Activated T-cell treated with anti-CD3 and anti-CD28 coated beads, Interleukin-2, amount 50 U/mL, for 24 hours (primary cell): ENCODE data around the gene SHE.
A peak's percentile ranks its signal among the peaks of the same experiment; 100 is the strongest.

Experiments used
- DNase-seq: peaks from one replicate; pipeline ENCODE4 v3.0.0-alpha.2; 2020
- H3K27ac Mint-ChIP-seq: 2 replicates; pipeline ENCODE4 v1.8.0; 2020; ENCODE audit warnings: mild to moderate bottlenecking, mixed read lengths
- H3K27me3 Mint-ChIP-seq: 2 replicates; pipeline ENCODE4 v1.8.0; 2020; ENCODE audit warnings: mixed read lengths
- H3K36me3 Mint-ChIP-seq: 2 replicates; pipeline ENCODE4 v1.8.0; 2020; ENCODE audit warnings: low read depth, mixed read lengths
- H3K4me1 Mint-ChIP-seq: 2 replicates; pipeline ENCODE4 v1.8.0; 2020; ENCODE audit warnings: low read depth, mixed read lengths
- H3K4me3 Mint-ChIP-seq: 2 replicates; pipeline ENCODE4 v1.8.0; 2020; ENCODE audit warnings: mild to moderate bottlenecking, moderate library complexity, mixed read lengths
- H3K9me3 Mint-ChIP-seq: 2 replicates; pipeline ENCODE4 v1.8.0; 2020; ENCODE audit warnings: mixed read lengths

SHE gene

GRCh38 chr1:154454386-154455120 lies 47.7 kb downstream of the SHE start:
- Mint-ChIP-seq H3K4me3 (no peak overlapping the region), H3K4me1 (peaks cover 23% of the 10 kb centered on the region), H3K27ac (no peak overlapping the region), H3K27me3 (no peaks in the 10 kb centered on the region), H3K9me3 (no peaks in the 10 kb centered on the region), H3K36me3 (peaks cover 76% of the 10 kb centered on the region)
- no peak for DNase-seq

GRCh38 chr1:154453574-154454352 lies 48.4 kb downstream of the SHE start:
- Mint-ChIP-seq H3K27ac (no peak overlapping the region), H3K27me3 (no peaks in the 10 kb centered on the region), H3K9me3 (no peaks in the 10 kb centered on the region), H3K4me1 (peaks cover 20% of the 10 kb centered on the region), H3K4me3 (no peak overlapping the region), H3K36me3 (peaks cover 73% of the 10 kb centered on the region)
- no peak for DNase-seq

GRCh38 chr1:154453161-154453560 lies 49.1 kb downstream of the SHE start:
- no peaks in the 10 kb centered on the region for H3K27me3 Mint-ChIP-seq
- no peak overlapping the region for H3K27ac Mint-ChIP-seq
- peaks cover 75% of the 10 kb centered on the region for H3K36me3 Mint-ChIP-seq
- no peak for DNase-seq
- H3K4me1 Mint-ChIP-seq: peaks cover 20% of the 10 kb centered on the region
- H3K4me3 Mint-ChIP-seq: no peak overlapping the region
- no peaks in the 10 kb centered on the region for H3K9me3 Mint-ChIP-seq

GRCh38 chr1:154448331-154448811 lies 53.8 kb downstream of the SHE start:
- Mint-ChIP-seq H3K36me3 (peaks cover 62% of the 10 kb centered on the region), H3K27ac (no peak overlapping the region), H3K4me3 (no peak overlapping the region), H3K27me3 (no peaks in the 10 kb centered on the region), H3K9me3 (no peaks in the 10 kb centered on the region), H3K4me1 (peaks cover 27% of the 10 kb centered on the region)
- no peak for DNase-seq

- H3K36me3 Mint-ChIP-seq: peaks cover 58% of the 10 kb centered on the region
- H3K4me3 Mint-ChIP-seq: no peak overlapping the region
- H3K27ac Mint-ChIP-seq: no peak overlapping the region
Observed at GRCh38 chr1:154446789-154447188, 55.4 kb downstream of the SHE start.

GRCh38 chr1:154446292-154446691 lies 55.9 kb downstream of the SHE start:
- no peak overlapping the region for H3K4me3 Mint-ChIP-seq
- H3K27ac Mint-ChIP-seq: no peak overlapping the region
- H3K36me3 Mint-ChIP-seq: peaks cover 54% of the 10 kb centered on the region

More at GRCh38 chr1:154446789-154447188, 55.4 kb downstream of the SHE start:
- Mint-ChIP-seq H3K4me1 (peaks cover 36% of the 10 kb centered on the region), H3K27me3 (no peaks in the 10 kb centered on the region), H3K9me3 (no peaks in the 10 kb centered on the region)
- DNase-seq: no peak

GRCh38 chr1:154445040-154445472 lies 57.2 kb downstream of the SHE start:
- peaks cover 53% of the 10 kb centered on the region for H3K4me1 Mint-ChIP-seq
- peak overlapping the region; percentile 87 for H3K27ac Mint-ChIP-seq
- no peaks in the 10 kb centered on the region for H3K9me3 Mint-ChIP-seq
- no peak overlapping the region for H3K4me3 Mint-ChIP-seq
- H3K27me3 Mint-ChIP-seq: no peaks in the 10 kb centered on the region
- peaks cover 46% of the 10 kb centered on the region for H3K36me3 Mint-ChIP-seq
- DNase-seq: peak; percentile 63

More at GRCh38 chr1:154446292-154446691, 55.9 kb downstream of the SHE start:
- Mint-ChIP-seq H3K4me1 (peaks cover 41% of the 10 kb centered on the region), H3K27me3 (no peaks in the 10 kb centered on the region), H3K9me3 (no peaks in the 10 kb centered on the region)
- DNase-seq: no peak

- H3K4me1 Mint-ChIP-seq: peaks cover 67% of the 10 kb centered on the region
- no peak for DNase-seq
- H3K27ac Mint-ChIP-seq: no peak overlapping the region
- no peaks in the 10 kb centered on the region for H3K9me3 Mint-ChIP-seq
- peaks cover 41% of the 10 kb centered on the region for H3K36me3 Mint-ChIP-seq
- no peak overlapping the region for H3K4me3 Mint-ChIP-seq
- H3K27me3 Mint-ChIP-seq: no peaks in the 10 kb centered on the region
Observed at GRCh38 chr1:154443274-154444013, 58.8 kb downstream of the SHE start.

GRCh38 chr1:154442006-154442740 lies 60.0 kb downstream of the SHE start:
- peaks cover 73% of the 10 kb centered on the region for H3K4me1 Mint-ChIP-seq
- DNase-seq: no peak
- no peaks in the 10 kb centered on the region for H3K9me3 Mint-ChIP-seq
- H3K27ac Mint-ChIP-seq: peak overlapping the region; percentile 98
- H3K4me3 Mint-ChIP-seq: peak overlapping the region; percentile 9
- no peaks in the 10 kb centered on the region for H3K27me3 Mint-ChIP-seq
- peaks cover 43% of the 10 kb centered on the region for H3K36me3 Mint-ChIP-seq

- peaks cover 76% of the 10 kb centered on the region for H3K4me1 Mint-ChIP-seq
- DNase-seq: no peak
- H3K36me3 Mint-ChIP-seq: peaks cover 45% of the 10 kb centered on the region
- H3K27me3 Mint-ChIP-seq: no peaks in the 10 kb centered on the region
- no peaks in the 10 kb centered on the region for H3K9me3 Mint-ChIP-seq
- no peak overlapping the region for H3K4me3 Mint-ChIP-seq
- peak overlapping the region; percentile 98 for H3K27ac Mint-ChIP-seq
Observed at GRCh38 chr1:154441241-154441888, 60.8 kb downstream of the SHE start.

GRCh38 chr1:154440036-154440804 lies 62.0 kb downstream of the SHE start:
- H3K36me3 Mint-ChIP-seq: peaks cover 45% of the 10 kb centered on the region
- H3K4me1 Mint-ChIP-seq: peaks cover 69% of the 10 kb centered on the region

GRCh38 chr1:154436433-154436832 lies 65.8 kb downstream of the SHE start:
- Mint-ChIP-seq H3K9me3 (no peaks in the 10 kb centered on the region), H3K27ac (no peak overlapping the region), H3K4me3 (no peak overlapping the region), H3K4me1 (peaks cover 65% of the 10 kb centered on the region), H3K36me3 (peaks cover 43% of the 10 kb centered on the region), H3K27me3 (no peaks in the 10 kb centered on the region)
- no peak for DNase-seq

More at GRCh38 chr1:154440036-154440804, 62.0 kb downstream of the SHE start:
- Mint-ChIP-seq H3K4me3 (peak overlapping the region; percentile 69), H3K27ac (peak overlapping the region; percentile 98), H3K27me3 (no peaks in the 10 kb centered on the region), H3K9me3 (no peaks in the 10 kb centered on the region)
- DNase-seq: no peak
